Activated T-cell treated with anti-CD3 and anti-CD28 coated beads, Interleukin-2, amount 50 U/mL, for 24 hours (primary cell): ENCODE results near the gene PTRH1.
A peak's percentile ranks its signal among the peaks of the same experiment; 100 is the strongest.

ENCODE experiments used
- DNase-seq: peaks from one replicate; pipeline ENCODE4 v3.0.0-alpha.2; 2020
- H3K27ac Mint-ChIP-seq: 2 replicates; pipeline ENCODE4 v1.8.0; 2020; ENCODE audit warnings: mild to moderate bottlenecking, mixed read lengths
- H3K27me3 Mint-ChIP-seq: 2 replicates; pipeline ENCODE4 v1.8.0; 2020; ENCODE audit warnings: mixed read lengths
- H3K36me3 Mint-ChIP-seq: 2 replicates; pipeline ENCODE4 v1.8.0; 2020; ENCODE audit warnings: low read depth, mixed read lengths
- H3K4me1 Mint-ChIP-seq: 2 replicates; pipeline ENCODE4 v1.8.0; 2020; ENCODE audit warnings: low read depth, mixed read lengths
- H3K4me3 Mint-ChIP-seq: 2 replicates; pipeline ENCODE4 v1.8.0; 2020; ENCODE audit warnings: mild to moderate bottlenecking, moderate library complexity, mixed read lengths
- H3K9me3 Mint-ChIP-seq: 2 replicates; pipeline ENCODE4 v1.8.0; 2020; ENCODE audit warnings: mixed read lengths

Gene PTRH1

DNA sequence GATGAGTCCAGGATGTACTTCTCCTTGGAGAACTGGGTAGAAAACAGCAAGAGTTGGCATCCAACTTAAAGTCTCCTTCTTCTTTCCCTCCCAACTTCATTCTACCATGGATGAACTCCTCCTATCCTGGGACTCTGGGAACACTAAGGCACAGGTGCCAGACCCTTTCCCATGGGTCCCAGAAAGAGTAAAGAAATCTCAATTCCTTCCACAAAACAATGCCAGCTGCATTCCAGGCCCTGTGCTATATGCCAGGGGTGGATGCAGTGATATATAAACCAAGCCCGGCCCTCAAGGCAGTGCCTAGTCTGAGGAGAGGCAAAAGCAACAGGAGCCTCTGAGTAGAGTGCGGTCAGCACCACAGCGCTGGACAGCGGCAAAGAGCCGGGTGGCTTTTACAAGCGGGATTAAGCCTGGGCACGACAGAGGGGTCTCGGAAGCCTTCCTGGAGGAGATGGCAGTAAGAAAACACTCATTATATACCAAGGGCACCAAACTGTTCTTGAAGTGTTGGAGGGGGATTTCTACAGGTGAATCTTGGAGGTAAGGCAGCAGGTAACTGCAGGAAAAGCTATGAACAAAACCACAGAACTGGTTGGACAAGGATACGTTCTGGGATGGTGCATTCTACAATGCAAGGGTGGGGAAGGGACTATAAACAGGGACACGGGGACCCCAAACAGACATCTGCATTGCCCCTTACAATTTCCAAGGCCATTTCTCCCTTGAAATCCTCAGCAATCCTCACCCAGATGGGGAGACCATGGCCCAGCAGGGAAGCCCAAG is 36.0 kb upstream of the PTRH1 start:
- no peak overlapping the region for H3K4me3 Mint-ChIP-seq
- no peak for DNase-seq
- H3K27ac Mint-ChIP-seq, result no peak overlapping the region
- H3K27me3 Mint-ChIP-seq, result no peaks in the 10 kb centered on the region
- H3K4me1 Mint-ChIP-seq, result peaks cover 15% of the 10 kb centered on the region
- H3K36me3 Mint-ChIP-seq, result peaks cover 48% of the 10 kb centered on the region
- H3K9me3 Mint-ChIP-seq, result no peaks in the 10 kb centered on the region

DNA sequence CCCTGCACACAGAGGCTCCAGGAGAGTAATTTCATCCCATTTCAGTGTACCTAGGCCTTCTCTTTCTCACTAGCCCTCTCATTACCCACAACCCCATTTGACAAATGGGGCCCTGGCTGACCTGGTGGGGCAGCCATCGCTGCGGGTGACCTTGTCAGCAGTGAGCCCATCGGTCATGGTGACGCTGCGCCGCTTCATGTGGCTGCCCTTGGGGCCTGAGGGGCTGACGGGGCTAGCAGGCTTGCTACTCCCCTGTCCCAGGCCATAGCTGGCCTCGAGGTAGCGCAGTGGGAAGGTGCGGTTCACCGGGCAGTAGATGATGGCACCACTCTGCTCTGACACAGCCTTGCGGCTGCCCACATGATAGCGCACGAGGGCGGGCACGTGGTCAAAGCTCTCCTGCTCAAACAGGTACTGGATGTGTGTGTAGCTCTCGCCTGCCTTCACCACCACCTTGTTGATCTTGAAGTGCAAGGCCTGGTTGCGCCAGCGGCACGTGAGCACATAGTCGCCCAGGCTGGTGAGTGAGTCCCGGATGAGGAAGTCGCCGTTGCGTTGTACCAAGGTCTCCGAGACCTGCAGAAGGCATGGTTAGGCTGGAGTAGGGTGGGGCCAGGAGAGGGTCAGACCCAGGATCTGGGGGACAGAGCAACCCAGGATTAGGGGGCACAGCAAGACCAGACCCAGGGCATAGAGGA is 33.8 kb upstream of the PTRH1 start:
- H3K36me3 Mint-ChIP-seq, result peaks cover 60% of the 10 kb centered on the region
- no peak overlapping the region for H3K27ac Mint-ChIP-seq
- DNase-seq, result no peak
- H3K9me3 Mint-ChIP-seq, result no peaks in the 10 kb centered on the region
- no peak overlapping the region for H3K4me3 Mint-ChIP-seq
- no peaks in the 10 kb centered on the region for H3K27me3 Mint-ChIP-seq
- H3K4me1 Mint-ChIP-seq, result peaks cover 15% of the 10 kb centered on the region

DNA sequence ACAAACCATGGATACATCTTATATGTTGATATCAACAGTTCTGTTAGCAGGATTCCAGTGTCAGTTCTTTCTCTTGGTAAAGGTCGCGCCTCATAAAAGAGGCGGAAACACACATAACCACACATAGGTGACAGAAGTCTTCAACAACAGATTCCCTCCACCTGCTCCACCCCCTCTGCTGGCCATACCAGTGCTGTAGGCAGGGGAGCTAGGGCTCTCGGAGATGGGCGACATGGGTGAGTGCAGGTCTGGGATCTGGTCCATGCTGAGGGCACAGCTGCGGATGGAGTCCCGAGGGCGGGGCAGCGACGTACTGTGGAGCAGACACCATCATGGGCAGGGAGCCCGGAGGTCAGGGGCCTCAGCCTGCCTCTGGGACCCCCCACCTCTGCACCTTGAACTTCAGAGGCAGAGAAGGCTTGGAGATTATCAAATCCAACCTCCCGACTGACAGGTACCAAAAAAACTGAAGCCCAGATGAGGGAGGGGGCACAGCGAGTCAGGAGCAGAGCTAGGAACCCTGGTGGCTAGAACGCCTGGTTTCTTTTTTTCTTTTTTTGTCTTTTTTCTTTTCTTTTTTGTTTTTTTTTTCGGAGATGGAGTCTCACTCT is 31.6 kb upstream of the PTRH1 start:
- H3K27ac Mint-ChIP-seq, result peak overlapping the region; percentile 47
- H3K36me3 Mint-ChIP-seq, result peaks cover 68% of the 10 kb centered on the region
- DNase-seq, result no peak
- peak overlapping the region; percentile 10 for H3K4me3 Mint-ChIP-seq
- H3K9me3 Mint-ChIP-seq, result no peaks in the 10 kb centered on the region
- H3K27me3 Mint-ChIP-seq, result no peaks in the 10 kb centered on the region
- peaks cover 13% of the 10 kb centered on the region for H3K4me1 Mint-ChIP-seq

DNA sequence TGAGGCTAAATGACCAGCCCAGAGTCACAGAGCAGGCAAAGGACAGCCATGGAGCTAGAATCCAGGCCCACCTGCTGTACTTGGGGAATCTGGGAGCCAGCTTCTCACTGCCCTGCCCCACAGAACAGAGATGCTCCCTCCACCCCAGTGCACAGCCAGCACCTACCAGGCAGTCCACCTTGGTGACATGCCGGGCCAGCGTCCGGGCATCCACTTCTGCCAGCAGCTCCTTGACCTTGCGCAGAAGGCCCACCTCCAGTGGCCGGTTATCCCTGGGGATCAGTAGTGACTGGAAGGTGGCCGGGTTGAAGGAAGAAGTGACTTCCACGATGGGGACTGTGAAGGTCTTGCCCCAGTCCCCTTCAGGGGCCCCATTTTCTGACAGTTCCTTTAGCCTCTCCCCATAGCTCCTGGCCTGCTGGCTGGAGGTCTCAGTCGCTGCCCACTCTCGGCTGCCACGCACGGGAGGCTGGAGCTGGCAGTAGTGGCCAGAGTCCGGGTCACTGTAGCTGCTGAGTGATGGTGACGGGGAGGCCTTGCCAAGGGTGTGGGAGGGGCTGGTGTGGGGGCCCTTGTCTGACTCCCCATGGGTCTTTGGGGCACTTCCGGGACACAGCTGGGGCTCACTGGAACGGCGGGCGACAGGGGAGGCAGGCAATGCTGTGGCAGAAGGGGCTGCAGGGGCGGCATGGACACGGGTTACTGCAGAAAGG is 29.1 kb upstream of the PTRH1 start:
- Mint-ChIP-seq H3K27me3 (no peaks in the 10 kb centered on the region), H3K4me3 (no peak overlapping the region), H3K9me3 (no peaks in the 10 kb centered on the region), H3K36me3 (peaks cover 56% of the 10 kb centered on the region), H3K27ac (no peak overlapping the region), H3K4me1 (peaks cover 13% of the 10 kb centered on the region)
- no peak for DNase-seq

DNA sequence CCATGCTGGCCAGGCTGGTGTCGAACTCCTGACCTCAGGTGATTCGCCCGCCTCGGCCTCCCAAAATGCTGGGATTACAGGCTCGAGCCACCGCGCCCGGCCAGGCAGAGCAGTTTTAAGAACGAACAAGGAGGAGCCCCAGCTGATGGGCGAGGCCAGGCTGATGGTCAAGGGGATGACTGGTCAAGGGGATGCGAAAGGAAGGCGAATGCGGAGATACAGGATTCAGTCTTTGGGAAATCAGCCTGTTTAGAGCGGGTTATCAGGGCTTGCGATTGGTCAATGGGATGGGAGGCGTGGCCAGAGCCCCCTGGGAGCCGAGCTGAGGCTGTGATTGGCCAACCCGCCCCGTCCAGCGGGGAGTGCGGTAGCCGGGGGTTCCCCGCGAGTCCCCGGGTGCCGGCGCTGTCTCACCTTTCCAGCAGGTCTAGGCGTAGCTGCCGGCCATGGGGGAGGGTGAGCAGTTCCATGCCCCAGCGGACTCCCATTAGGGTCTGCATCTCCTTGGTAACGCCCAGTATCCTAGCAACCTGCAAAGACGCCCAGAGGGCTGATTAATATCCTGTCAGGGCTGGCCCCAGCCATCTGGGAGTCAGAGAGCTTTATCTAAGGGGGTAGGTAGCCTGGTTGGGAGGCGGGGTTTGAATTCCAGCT is 27.1 kb upstream of the PTRH1 start:
- Mint-ChIP-seq H3K36me3 (peaks cover 54% of the 10 kb centered on the region), H3K4me1 (peaks cover 6% of the 10 kb centered on the region), H3K4me3 (no peak overlapping the region), H3K27ac (no peak overlapping the region), H3K9me3 (no peaks in the 10 kb centered on the region), H3K27me3 (no peaks in the 10 kb centered on the region)
- DNase-seq, result no peak

DNA sequence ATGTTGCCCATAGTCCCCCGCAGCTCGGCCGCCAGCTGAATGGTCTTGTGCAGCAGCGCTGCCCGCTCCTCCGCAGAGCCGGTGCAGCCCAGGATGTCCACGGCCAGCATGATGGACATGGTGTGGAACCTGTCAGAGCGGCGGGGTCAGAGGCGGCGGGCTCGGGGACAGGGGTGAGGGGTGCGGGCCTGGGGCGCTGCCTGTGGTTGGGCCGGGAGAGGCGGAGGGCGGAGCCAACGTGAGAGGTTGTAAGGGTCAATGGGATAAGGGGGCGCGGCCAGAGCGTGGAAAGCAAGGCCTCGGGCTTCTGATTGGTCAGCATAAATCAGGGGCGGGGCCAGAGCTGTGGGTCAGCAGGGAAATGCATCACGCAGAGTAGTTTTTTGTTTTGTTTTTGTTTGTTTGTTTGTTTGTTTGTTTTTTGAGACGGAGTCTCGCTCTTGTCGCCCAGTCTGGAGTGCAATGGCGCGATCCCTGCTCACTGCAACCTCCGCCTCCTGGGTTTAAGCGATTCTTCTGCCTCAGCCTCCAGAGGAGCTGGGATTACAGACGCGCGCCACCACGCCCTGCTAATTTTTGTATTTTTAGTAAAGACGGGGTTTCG is 26.5 kb upstream of the PTRH1 start:
- H3K4me3 Mint-ChIP-seq, result no peak overlapping the region
- H3K27me3 Mint-ChIP-seq, result no peaks in the 10 kb centered on the region
- H3K36me3 Mint-ChIP-seq, result peaks cover 49% of the 10 kb centered on the region
- H3K27ac Mint-ChIP-seq, result no peak overlapping the region
- H3K9me3 Mint-ChIP-seq, result no peaks in the 10 kb centered on the region
- no peak for DNase-seq
- peaks cover 4% of the 10 kb centered on the region for H3K4me1 Mint-ChIP-seq

DNA sequence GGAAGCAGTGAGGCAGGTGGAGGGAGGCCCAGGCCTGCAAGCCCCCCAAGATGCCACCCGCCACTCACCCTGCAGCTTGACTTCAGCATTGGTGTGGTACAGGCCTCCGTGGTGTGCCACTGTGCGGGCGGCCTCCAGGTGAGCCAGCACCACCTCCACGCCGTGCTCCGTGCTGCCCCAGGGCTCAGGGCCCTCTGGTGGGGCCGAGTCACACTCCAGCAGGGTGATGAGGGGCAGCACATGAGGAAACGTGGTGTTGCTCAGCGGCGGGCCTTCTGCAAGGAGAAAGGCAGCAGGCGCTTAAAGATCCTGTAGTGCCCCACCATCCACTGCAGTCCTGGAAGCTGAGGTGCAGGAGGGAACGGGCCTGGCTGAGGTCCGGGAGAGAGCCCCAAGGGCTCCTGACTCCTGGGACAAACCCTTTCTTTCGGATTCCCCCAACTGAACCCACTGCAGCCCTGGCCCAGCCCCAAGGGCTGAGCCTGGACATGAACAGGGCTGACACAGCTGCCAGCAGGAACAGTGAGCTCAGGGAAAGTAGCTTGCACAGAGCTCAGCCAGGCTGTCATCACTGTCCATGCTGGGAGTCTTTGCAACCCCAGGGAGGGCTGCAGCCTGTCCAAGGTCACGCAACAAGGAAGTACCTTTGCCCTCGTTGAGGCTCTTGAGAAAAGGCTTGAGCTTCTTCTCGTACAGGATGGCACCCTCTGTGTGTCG is 24.3 kb upstream of the PTRH1 start:
- Mint-ChIP-seq H3K36me3 (peaks cover 34% of the 10 kb centered on the region), H3K27ac (no peak overlapping the region), H3K9me3 (no peaks in the 10 kb centered on the region), H3K27me3 (no peaks in the 10 kb centered on the region), H3K4me1 (peaks cover 10% of the 10 kb centered on the region), H3K4me3 (no peak overlapping the region)
- no peak for DNase-seq

DNA sequence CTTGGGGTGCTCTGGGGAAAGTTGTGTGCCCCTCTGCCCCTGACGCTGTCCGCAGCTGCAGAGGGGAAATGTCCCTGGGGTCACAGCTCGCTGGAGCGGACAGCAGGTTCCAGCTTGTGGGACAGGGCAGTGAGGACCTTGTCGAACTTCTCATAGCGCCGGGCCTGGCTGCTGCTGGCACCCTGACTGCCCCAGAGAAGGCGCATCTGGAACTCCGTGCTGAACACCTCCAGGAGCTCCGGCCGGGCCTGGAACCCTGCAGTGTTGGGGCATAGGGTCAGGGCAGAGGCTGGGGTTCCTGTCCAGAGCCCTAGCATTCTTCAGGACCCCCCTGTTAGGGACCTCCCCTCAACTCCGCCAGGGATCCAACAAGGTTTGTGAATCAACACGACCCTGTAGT is 23.2 kb upstream of the PTRH1 start:
- DNase-seq, result no peak
- no peak overlapping the region for H3K4me3 Mint-ChIP-seq
- H3K4me1 Mint-ChIP-seq, result peaks cover 19% of the 10 kb centered on the region
- no peaks in the 10 kb centered on the region for H3K27me3 Mint-ChIP-seq
- H3K36me3 Mint-ChIP-seq, result peaks cover 31% of the 10 kb centered on the region
- H3K27ac Mint-ChIP-seq, result no peak overlapping the region
- no peaks in the 10 kb centered on the region for H3K9me3 Mint-ChIP-seq

DNA sequence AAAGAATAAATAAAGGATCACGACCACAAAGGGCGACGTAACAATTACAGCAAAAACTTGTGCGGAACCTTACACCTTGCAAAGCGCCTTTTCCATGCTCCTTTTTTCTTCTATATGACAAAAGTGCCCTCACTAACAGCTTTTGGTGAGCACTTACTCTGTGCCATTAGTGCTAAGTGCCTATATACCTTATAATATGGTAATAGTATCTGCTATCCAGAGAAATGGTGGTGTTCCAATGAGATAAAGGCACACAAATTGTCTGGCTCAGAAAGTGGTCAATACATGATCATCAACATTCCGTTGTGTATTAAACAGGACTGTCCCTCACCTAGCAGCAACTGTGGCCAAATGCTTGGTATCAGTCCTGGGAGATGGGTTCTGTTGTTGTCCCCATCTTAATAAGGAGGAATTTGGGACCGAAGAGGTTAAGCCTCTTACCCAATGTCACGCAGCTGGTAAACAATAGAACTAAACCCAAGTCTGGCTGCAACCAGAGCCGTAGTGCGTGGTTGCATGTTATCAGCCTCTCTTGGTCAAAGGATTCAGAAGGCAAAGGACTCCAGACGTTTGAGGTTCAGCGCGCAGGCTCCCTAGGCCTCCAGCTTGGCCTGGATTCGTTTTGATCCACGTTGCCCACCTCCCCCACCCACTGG is 20.2 kb upstream of the PTRH1 start:
- Mint-ChIP-seq H3K27ac (peak overlapping the region; percentile 94), H3K27me3 (no peaks in the 10 kb centered on the region), H3K4me1 (peaks cover 22% of the 10 kb centered on the region), H3K9me3 (no peaks in the 10 kb centered on the region), H3K4me3 (peak overlapping the region; percentile 80), H3K36me3 (peaks cover 27% of the 10 kb centered on the region)
- no peak for DNase-seq

DNA sequence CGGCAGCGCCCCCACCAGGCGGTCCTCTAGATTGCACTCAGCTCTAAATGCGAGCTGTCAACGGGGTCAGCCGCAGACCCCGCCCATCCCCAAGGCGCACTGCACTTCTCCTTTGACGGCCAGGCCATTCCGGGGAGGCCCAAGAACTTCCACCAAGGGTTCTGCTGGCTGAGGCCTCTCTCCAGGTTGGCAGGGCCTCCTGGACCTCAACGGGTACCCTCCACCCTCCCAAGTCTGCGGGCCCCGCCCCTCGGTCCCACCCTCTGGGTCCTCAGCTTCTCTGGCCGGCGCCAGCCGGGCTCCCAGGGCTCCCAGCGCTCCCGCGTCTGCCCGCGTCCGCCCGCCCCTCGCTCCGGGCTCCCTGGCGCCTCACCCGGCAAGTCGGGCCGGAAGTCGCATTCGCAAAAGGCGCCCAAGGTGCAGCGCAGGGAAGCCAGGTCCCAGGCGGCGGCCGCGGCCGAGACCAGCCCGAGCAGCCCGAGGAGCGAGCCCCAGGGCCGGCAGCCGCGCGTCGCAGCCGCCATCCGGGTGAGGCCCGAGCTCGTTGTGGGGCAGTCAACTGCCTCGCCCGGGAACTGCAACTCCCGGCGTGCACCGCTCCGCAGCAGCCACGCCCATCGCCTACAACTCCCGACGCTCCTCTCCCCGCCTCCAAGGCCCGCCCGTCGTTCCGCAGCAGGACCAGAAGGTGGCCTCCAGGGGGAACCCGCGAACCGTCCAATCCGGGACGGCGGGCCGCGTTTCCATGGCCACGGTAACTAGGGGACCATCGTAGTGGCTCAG is 19.5 kb upstream of the PTRH1 start, which contains the start of gene TOR2A:
TSS of gene TOR2A (minus strand) at position 548 of the 783 bp plus-strand sequence. CDS start at position 524, 24 bp downstream.
- no peaks in the 10 kb centered on the region for H3K9me3 Mint-ChIP-seq
- peak within 1 kb of the TSS; percentile 94 for H3K27ac Mint-ChIP-seq
- no peaks in the 10 kb centered on the region for H3K27me3 Mint-ChIP-seq
- H3K4me1 Mint-ChIP-seq, result peaks cover 22% of the 10 kb centered on the region
- DNase-seq, result peak; percentile 98
- peaks cover 27% of the 10 kb centered on the region for H3K36me3 Mint-ChIP-seq
- H3K4me3 Mint-ChIP-seq, result peak within 1 kb of the TSS; percentile 80

DNA sequence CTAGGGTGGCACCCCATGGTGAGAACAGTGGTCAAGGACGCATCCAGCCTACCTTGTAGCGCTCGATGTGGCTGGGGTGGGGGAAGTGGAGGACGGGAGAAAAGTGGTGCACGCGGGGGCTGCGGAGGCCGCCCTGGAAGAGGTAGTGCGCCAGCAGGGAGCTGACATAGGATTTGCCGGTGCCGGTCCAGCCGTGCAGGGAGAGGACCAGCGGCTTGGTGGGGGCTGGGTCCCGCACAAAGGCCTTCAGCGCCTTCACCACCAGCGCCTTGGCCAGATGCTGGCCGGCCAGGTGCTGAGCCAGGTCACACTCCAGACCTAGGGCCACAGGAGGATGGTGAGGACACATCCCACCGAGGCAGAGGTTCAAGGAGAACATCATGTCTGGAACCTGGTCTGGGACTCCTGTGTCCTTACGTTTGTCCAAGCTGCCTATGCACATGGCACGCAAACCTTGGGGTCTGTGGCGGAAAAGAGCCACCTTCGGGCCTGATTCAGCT is 18.8 kb upstream of the PTRH1 start:
- peak overlapping the region; percentile 88 for H3K27ac Mint-ChIP-seq
- H3K4me1 Mint-ChIP-seq, result peaks cover 22% of the 10 kb centered on the region
- no peaks in the 10 kb centered on the region for H3K9me3 Mint-ChIP-seq
- H3K36me3 Mint-ChIP-seq, result peaks cover 25% of the 10 kb centered on the region
- DNase-seq, result no peak
- peak overlapping the region; percentile 80 for H3K4me3 Mint-ChIP-seq
- no peaks in the 10 kb centered on the region for H3K27me3 Mint-ChIP-seq

DNA sequence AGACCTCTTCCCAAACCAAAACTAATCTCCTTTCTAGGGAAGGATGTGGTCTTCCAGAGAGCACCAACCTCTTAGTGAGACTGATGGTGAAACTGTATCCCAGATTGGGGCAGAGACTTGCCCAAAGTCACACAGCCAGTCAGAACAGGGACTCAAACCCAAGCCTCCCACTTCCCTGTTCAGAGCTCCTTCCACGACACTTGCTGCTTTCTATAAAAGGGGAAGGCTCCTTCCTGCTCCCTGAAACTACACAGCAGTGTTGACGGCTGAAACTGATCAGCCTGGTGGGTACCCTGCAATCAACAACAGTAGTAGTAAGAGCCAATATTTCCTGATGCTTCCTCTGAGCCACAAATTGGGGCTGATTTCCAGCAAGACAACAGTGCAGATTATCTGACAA is 18.2 kb upstream of the PTRH1 start:
- Mint-ChIP-seq H3K27me3 (no peaks in the 10 kb centered on the region), H3K4me3 (peak overlapping the region; percentile 80), H3K27ac (peak overlapping the region; percentile 88), H3K9me3 (no peaks in the 10 kb centered on the region), H3K4me1 (peaks cover 22% of the 10 kb centered on the region), H3K36me3 (peaks cover 19% of the 10 kb centered on the region)
- no peak for DNase-seq
